Mesenchymal stem cell (in vitro differentiated cells and primary cell): ENCODE data around the gene PTS.

Experiments used
- DNase-seq: peaks from one replicate; pipeline ENCODE4 v3.0.0-alpha.2; 2013
- H2AFZ ChIP-seq: one replicate; pipeline ENCODE4 v1.6.1; 2013; ENCODE audit warnings: low read depth, mild to moderate bottlenecking, control low read depth, inconsistent platforms, low read length, moderate library complexity
- H2AK5ac ChIP-seq: 2 replicates; pipeline ENCODE4 v1.6.1; 2013; ENCODE audit warnings: low read length, moderate library complexity, mild to moderate bottlenecking, inconsistent platforms; ENCODE audit not compliant: severe bottlenecking
- H2BK120ac ChIP-seq: one replicate; pipeline ENCODE4 v1.6.1; 2013; ENCODE audit warnings: low read depth, mild to moderate bottlenecking, inconsistent platforms, low read length, moderate library complexity
- H2BK12ac ChIP-seq, 2 experiments: one replicate each; pipeline ENCODE4 v1.6.1; 2013; ENCODE audit warnings: inconsistent platforms in 2 of 2, low read length in 2 of 2, mild to moderate bottlenecking in 2 of 2, moderate library complexity in 2 of 2, control low read depth in 1 of 2
- H2BK15ac ChIP-seq: one replicate; pipeline ENCODE4 v1.6.1; 2013; ENCODE audit warnings: mild to moderate bottlenecking, low read depth, inconsistent platforms; ENCODE audit not compliant: poor library complexity, severe bottlenecking
- H2BK5ac ChIP-seq: 2 replicates; pipeline ENCODE4 v1.6.1; 2013; ENCODE audit warnings: low read depth, mild to moderate bottlenecking, low read length, control low read depth, inconsistent platforms; ENCODE audit not compliant: poor library complexity, severe bottlenecking
- H3K14ac ChIP-seq, 2 experiments: one replicate each; pipeline ENCODE4 v1.6.1; 2013; ENCODE audit warnings: inconsistent platforms in 2 of 2, low read length in 2 of 2, control low read depth in 1 of 2, mild to moderate bottlenecking in 1 of 2, moderate library complexity in 1 of 2
- H3K18ac ChIP-seq, 2 experiments: one replicate each; pipeline ENCODE4 v1.6.1; 2013; ENCODE audit warnings: inconsistent platforms in 2 of 2, low read length in 2 of 2, control low read depth in 1 of 2, low read depth in 1 of 2, mild to moderate bottlenecking in 1 of 2
- H3K23ac ChIP-seq, 2 experiments: one replicate each; pipeline ENCODE4 v1.6.1; 2013; ENCODE audit warnings: inconsistent platforms in 2 of 2, low read length in 2 of 2, mild to moderate bottlenecking in 2 of 2, moderate library complexity in 2 of 2, control low read depth in 1 of 2
- H3K27ac ChIP-seq: 2 replicates; pipeline ENCODE4 v1.5.1; 2013; ENCODE audit warnings: mild to moderate bottlenecking, moderate library complexity, low read length, control low read depth, inconsistent platforms; ENCODE audit not compliant: poor library complexity, severe bottlenecking
- H3K27me3 ChIP-seq, 2 experiments: 2 replicates each; pipeline versions ENCODE4 v1.6.1 to v1.7.0; 2013; ENCODE audit warnings: low read length in 2 of 2, mild to moderate bottlenecking in 2 of 2, moderate library complexity in 2 of 2, control low read depth in 1 of 2, inconsistent platforms in 1 of 2; ENCODE audit not compliant: control insufficient read depth in 1 of 2, insufficient read depth in 1 of 2
- H3K36me3 ChIP-seq, 2 experiments: 2 replicates each; pipeline versions ENCODE4 v1.6.1 to v1.7.0; 2013; ENCODE audit warnings: low read length in 2 of 2, control low read depth in 1 of 2, inconsistent platforms in 1 of 2, low read depth in 1 of 2, mild to moderate bottlenecking in 1 of 2; ENCODE audit not compliant: insufficient read depth in 2 of 2, control insufficient read depth in 1 of 2
- H3K4ac ChIP-seq, 2 experiments: one replicate each; pipeline ENCODE4 v1.6.1; 2013; ENCODE audit warnings: inconsistent platforms in 2 of 2, low read length in 2 of 2, mild to moderate bottlenecking in 2 of 2, moderate library complexity in 2 of 2, control low read depth in 1 of 2, low read depth in 1 of 2
- H3K4me1 ChIP-seq: 2 replicates; pipeline ENCODE4 v1.6.1; 2013; ENCODE audit warnings: low read depth, low read length, control low read depth; ENCODE audit not compliant: control insufficient read depth, insufficient read depth
- H3K4me2 ChIP-seq: 2 replicates; pipeline ENCODE4 v1.6.1; 2013; ENCODE audit warnings: low read length, mild to moderate bottlenecking, inconsistent platforms; ENCODE audit not compliant: poor library complexity, severe bottlenecking
- H3K4me3 ChIP-seq, 2 experiments: 2 replicates each; pipeline versions ENCODE4 v1.5.1 to v1.7.0; 2013; ENCODE audit warnings: low read length in 2 of 2, mild to moderate bottlenecking in 2 of 2, control low read depth in 1 of 2, low read depth in 1 of 2; ENCODE audit not compliant: insufficient read depth in 1 of 2
- H3K79me1 ChIP-seq: replicated peaks from 2 replicates; pipeline ENCODE4 v1.6.1; 2013; ENCODE audit warnings: mild to moderate bottlenecking, control low read depth, low read length, inconsistent platforms; ENCODE audit not compliant: poor library complexity, severe bottlenecking
- H3K9ac ChIP-seq: 2 replicates; pipeline ENCODE4 v1.7.0; 2013; ENCODE audit warnings: mild to moderate bottlenecking, low read length, moderate library complexity
- H3K9me3 ChIP-seq: 2 replicates; pipeline ENCODE4 v1.7.0; 2013; ENCODE audit warnings: mild to moderate bottlenecking, low read length; ENCODE audit not compliant: control insufficient read depth
- H4K8ac ChIP-seq: one replicate; pipeline ENCODE4 v1.6.1; 2013; ENCODE audit warnings: inconsistent platforms, mild to moderate bottlenecking, low read length, moderate library complexity
- H4K91ac ChIP-seq: one replicate; pipeline ENCODE4 v1.6.1; 2013; ENCODE audit warnings: mild to moderate bottlenecking, low read length, inconsistent platforms
- WGBS: methylation state at CpG from one replicate; pipeline ENCODE4 v1.1.7; 2013; ENCODE audit warnings: mixed read lengths; 5-methylcytosine and 5-hydroxymethylcytosine counted together

The PTS gene

GRCh38 chr11:112253605-112254242 is 27.5 kb downstream of the PTS start:
- Histone ChIP-seq H3K18ac (no peak overlapping the region), H2BK12ac (peak overlapping the region in 1 of 2 experiments; percentile 2)
- 100% methylated on average over 1 of the region's 3 CpGs for WGBS

GRCh38 chr11:112255067-112255720 is 29.0 kb downstream of the PTS start:
- Histone ChIP-seq H4K8ac (peak overlapping the region; percentile 53), H3K27me3 (no peaks in the 10 kb centered on the region), H3K23ac (peak overlapping the region in 1 of 2 experiments; percentile 61), H4K91ac (peak overlapping the region; percentile 44), H3K18ac (peak overlapping the region; percentile 72 to 95), H2BK5ac (peak overlapping the region; percentile 10), H2BK12ac (peak overlapping the region; percentile 2 to 93), H3K27ac (peak overlapping the region; percentile 3), H3K36me3 (no peaks in the 10 kb centered on the region), H2AFZ (no peak overlapping the region), H3K14ac (peak overlapping the region in 1 of 2 experiments; percentile 84), H2BK15ac (peak overlapping the region; percentile 37), H3K9me3 (no peaks in the 10 kb centered on the region), H3K4me3 (no peak overlapping the region), H2BK120ac (no peak overlapping the region), H3K79me1 (no peaks in the 10 kb centered on the region), H3K4me1 (peaks cover 14% of the 10 kb centered on the region), H3K9ac (no peak overlapping the region), H3K4ac (peak overlapping the region; percentile 36 to 64), H2AK5ac (no peak overlapping the region), H3K4me2 (peak overlapping the region; percentile 23)
- DNase-seq: peak; percentile 90
- WGBS: 35% methylated on average over 13 of the region's 15 CpGs

More at GRCh38 chr11:112253605-112254242, 27.5 kb downstream of the PTS start:
- Histone ChIP-seq H2BK5ac (no peak overlapping the region), H3K27ac (no peak overlapping the region), H2BK15ac (no peak overlapping the region), H3K4me2 (no peak overlapping the region), H3K14ac (no peak overlapping the region), H4K91ac (peak overlapping the region; percentile 44), H3K23ac (no peak overlapping the region), H2AFZ (no peak overlapping the region), H3K4me1 (peaks cover 14% of the 10 kb centered on the region), H3K9ac (no peak overlapping the region), H2AK5ac (no peak overlapping the region), H3K4ac (no peak overlapping the region), H3K9me3 (no peaks in the 10 kb centered on the region), H3K36me3 (no peaks in the 10 kb centered on the region), H3K4me3 (no peak overlapping the region), H3K79me1 (no peaks in the 10 kb centered on the region), H4K8ac (no peak overlapping the region), H2BK120ac (no peak overlapping the region), H3K27me3 (no peaks in the 10 kb centered on the region)
- DNase-seq: peak; percentile 29

GRCh38 chr11:112260490-112260889 is 34.3 kb downstream of the PTS start, which contains the start of gene PLET1:
TSS of gene PLET1 (minus strand) at chr11:112260860. CDS start at chr11:112260589, 271 bp downstream.
- H3K14ac ChIP-seq: no peak within 1 kb of the TSS
- no peaks in the 10 kb centered on the region for H3K27me3 ChIP-seq
- no peak within 1 kb of the TSS for H2BK5ac ChIP-seq
- H3K4me2 ChIP-seq: no peak within 1 kb of the TSS
- H2AK5ac ChIP-seq: no peak within 1 kb of the TSS
- H2AFZ ChIP-seq: no peak within 1 kb of the TSS
- no peak within 1 kb of the TSS for H3K23ac ChIP-seq
- H3K4me3 ChIP-seq: no peak within 1 kb of the TSS
- no peak within 1 kb of the TSS for H3K4ac ChIP-seq
- H3K4me1 ChIP-seq: peaks cover 8% of the 10 kb centered on the region
- no peak within 1 kb of the TSS for H4K91ac ChIP-seq
- H2BK12ac ChIP-seq: no peak within 1 kb of the TSS
- no peak for DNase-seq
- no peaks in the 10 kb centered on the region for H3K36me3 ChIP-seq
- H3K9me3 ChIP-seq: no peaks in the 10 kb centered on the region
- no peak within 1 kb of the TSS for H3K18ac ChIP-seq
- no peak within 1 kb of the TSS for H2BK120ac ChIP-seq
- H2BK15ac ChIP-seq: no peak within 1 kb of the TSS
- no peak within 1 kb of the TSS for H3K9ac ChIP-seq
- no peak within 1 kb of the TSS for H4K8ac ChIP-seq
- H3K79me1 ChIP-seq: no peaks in the 10 kb centered on the region
- H3K27ac ChIP-seq: no peak within 1 kb of the TSS
- WGBS: 98% methylated on average over 2 of the region's 2 CpGs

GRCh38 chr11:112265659-112266409 is 39.6 kb downstream of the PTS start:
- Histone ChIP-seq H3K27me3 (no peaks in the 10 kb centered on the region), H3K18ac (no peak overlapping the region), H3K36me3 (no peaks in the 10 kb centered on the region), H2BK12ac (no peak overlapping the region), H4K91ac (no peak overlapping the region), H3K79me1 (no peaks in the 10 kb centered on the region), H3K9ac (no peak overlapping the region), H3K9me3 (no peaks in the 10 kb centered on the region), H3K4me3 (no peak overlapping the region), H3K4me1 (peaks cover 4% of the 10 kb centered on the region), H2AK5ac (no peak overlapping the region), H2AFZ (no peak overlapping the region), H3K4ac (no peak overlapping the region), H2BK5ac (no peak overlapping the region), H4K8ac (no peak overlapping the region), H3K4me2 (no peak overlapping the region), H3K27ac (no peak overlapping the region), H3K23ac (no peak overlapping the region), H2BK120ac (no peak overlapping the region), H2BK15ac (no peak overlapping the region), H3K14ac (no peak overlapping the region)
- peak; percentile 43 for DNase-seq
- 32% methylated on average over 10 of the region's 11 CpGs for WGBS
